Mesodermal cell (in vitro differentiated cells): Measurements from ENCODE around the gene NCKIPSD.
A peak's percentile ranks its signal among the peaks of the same experiment; 100 is the strongest.

Experiments used
- H3K27ac ChIP-seq: 2 replicates; pipeline ENCODE4 v1.7.0; 2013; ENCODE audit warnings: mild to moderate bottlenecking, low read depth, low read length, moderate library complexity; ENCODE audit not compliant: severe bottlenecking
- H3K36me3 ChIP-seq: 2 replicates; pipeline ENCODE4 v1.7.1; 2013; ENCODE audit warnings: mild to moderate bottlenecking, low read length, moderate library complexity; ENCODE audit not compliant: control insufficient read depth, insufficient read depth
- H3K4me1 ChIP-seq: one replicate; pipeline ENCODE4 v1.7.1; 2013; ENCODE audit warnings: mild to moderate bottlenecking, low read length; ENCODE audit not compliant: insufficient read depth, control insufficient read depth, poor library complexity, severe bottlenecking
- H3K4me3 ChIP-seq: 2 replicates; pipeline ENCODE4 v1.7.0; 2013; ENCODE audit warnings: low read length, control low read depth, mild to moderate bottlenecking; ENCODE audit not compliant: insufficient read depth, poor library complexity, severe bottlenecking; ENCODE audit errors: extremely low read depth
- H3K9me3 ChIP-seq: 2 replicates; pipeline ENCODE4 v1.7.1; 2013; ENCODE audit warnings: mild to moderate bottlenecking, low read length, moderate library complexity; ENCODE audit not compliant: control insufficient read depth
- WGBS, 2 experiments: methylation state at CpG; one replicate each; pipeline ENCODE4 v1.1.5; 2013; ENCODE audit warnings: missing lambda C conversion rate in 2 of 2; ENCODE audit not compliant: insufficient coverage in 2 of 2; 5-methylcytosine and 5-hydroxymethylcytosine counted together

Gene NCKIPSD

GRCh38 chr3:48686538-48687219, 964 bp upstream of the NCKIPSD start:
- peak overlapping the region; percentile 49 for H3K27ac ChIP-seq

GRCh38 chr3:48685293-48685602, 467 bp downstream of the NCKIPSD start:
- H3K27ac ChIP-seq = peak overlapping the region; percentile 45
- H3K36me3 ChIP-seq = peaks cover 69% of the 10 kb centered on the region
- no peaks in the 10 kb centered on the region for H3K9me3 ChIP-seq
- 11 to 15% methylated on average over 12 to 13 of the region's 13 CpGs for WGBS, 2 experiments
- H3K4me3 ChIP-seq = peak overlapping the region; percentile 90
- peaks cover 21% of the 10 kb centered on the region for H3K4me1 ChIP-seq

More at GRCh38 chr3:48686538-48687219, 964 bp upstream of the NCKIPSD start:
- WGBS, 2 experiments = 94% methylated on average over 4 to 5 of the region's 10 CpGs
- Histone ChIP-seq H3K4me3 (peak overlapping the region; percentile 90), H3K4me1 (peaks cover 21% of the 10 kb centered on the region), H3K9me3 (no peaks in the 10 kb centered on the region), H3K36me3 (peaks cover 67% of the 10 kb centered on the region)

- Histone ChIP-seq H3K4me3 (peak overlapping the region; percentile 90), H3K36me3 (peaks cover 69% of the 10 kb centered on the region), H3K4me1 (peaks cover 21% of the 10 kb centered on the region), H3K27ac (no peak overlapping the region), H3K9me3 (no peaks in the 10 kb centered on the region)
- 82 to 85% methylated on average over 6 to 7 of the region's 7 CpGs for WGBS, 2 experiments
Observed at GRCh38 chr3:48684480-48685143, 1.1 kb downstream of the NCKIPSD start.

- WGBS, 2 experiments = 85 to 93% methylated on average over 7 to 8 of the region's 8 CpGs
- H3K4me1 ChIP-seq = peaks cover 21% of the 10 kb centered on the region
- no peaks in the 10 kb centered on the region for H3K9me3 ChIP-seq
- no peak overlapping the region for H3K27ac ChIP-seq
- peaks cover 69% of the 10 kb centered on the region for H3K36me3 ChIP-seq
- H3K4me3 ChIP-seq = peak overlapping the region; percentile 90
Observed at GRCh38 chr3:48684054-48684349, 1.7 kb downstream of the NCKIPSD start.

- peaks cover 21% of the 10 kb centered on the region for H3K4me1 ChIP-seq
- no peak overlapping the region for H3K4me3 ChIP-seq
- no peak overlapping the region for H3K27ac ChIP-seq
- H3K36me3 ChIP-seq = peaks cover 69% of the 10 kb centered on the region
- WGBS, 2 experiments = 95 to 98% methylated on average over 8 to 9 of the region's 9 CpGs
- H3K9me3 ChIP-seq = no peaks in the 10 kb centered on the region
Observed at GRCh38 chr3:48682786-48683185, 2.9 kb downstream of the NCKIPSD start.

GRCh38 chr3:48681974-48682610, 3.6 kb downstream of the NCKIPSD start:
- no peak overlapping the region for H3K27ac ChIP-seq
- H3K36me3 ChIP-seq = peaks cover 68% of the 10 kb centered on the region
- WGBS, 2 experiments = 98 to 99% methylated on average over 12 to 13 of the region's 17 CpGs
- no peak overlapping the region for H3K4me3 ChIP-seq
- H3K9me3 ChIP-seq = no peaks in the 10 kb centered on the region
- H3K4me1 ChIP-seq = peaks cover 16% of the 10 kb centered on the region

GRCh38 chr3:48681541-48681880, 4.2 kb downstream of the NCKIPSD start:
- H3K9me3 ChIP-seq = no peaks in the 10 kb centered on the region
- peaks cover 12% of the 10 kb centered on the region for H3K4me1 ChIP-seq
- 96 to 98% methylated on average over 6 to 7 of the region's 7 CpGs for WGBS, 2 experiments
- H3K36me3 ChIP-seq = peaks cover 65% of the 10 kb centered on the region
- no peak overlapping the region for H3K4me3 ChIP-seq
- H3K27ac ChIP-seq = no peak overlapping the region

GRCh38 chr3:48680811-48681540, 4.7 kb downstream of the NCKIPSD start:
- WGBS, 2 experiments = 94 to 97% methylated on average over 16 to 17 of the region's 17 CpGs
- no peaks in the 10 kb centered on the region for H3K9me3 ChIP-seq
- H3K4me3 ChIP-seq = no peak overlapping the region
- no peak overlapping the region for H3K27ac ChIP-seq
- H3K36me3 ChIP-seq = peaks cover 69% of the 10 kb centered on the region
- H3K4me1 ChIP-seq = peaks cover 9% of the 10 kb centered on the region

- Histone ChIP-seq H3K4me1 (peaks cover 8% of the 10 kb centered on the region), H3K36me3 (peaks cover 80% of the 10 kb centered on the region)
Observed at GRCh38 chr3:48679411-48680391, 6.0 kb downstream of the NCKIPSD start.

More at GRCh38 chr3:48679411-48680391, 6.0 kb downstream of the NCKIPSD start:
- H3K4me3 ChIP-seq = no peak overlapping the region
- H3K27ac ChIP-seq = no peak overlapping the region
- H3K9me3 ChIP-seq = no peaks in the 10 kb centered on the region
- WGBS, 2 experiments = 94% methylated on average over 14 to 15 of the region's 20 CpGs
